ENCODE measurements around the gene HPS4. TPM values are rescaled to one million over a fixed set of nuclear protein-coding genes. Genes with fewer than 3 reads are reported as not detected.
"Not testable (repeated sequence)": the region's sequence is repeated elsewhere in the genome, so short reads cannot be mapped to it uniquely, and the experiment has no call there.

HPS4 gene
- total RNA-seq, 4 donors from 2014 or later = 21.9 to 28.5 (median 24.5) TPM

GRCh38 chr22:26409719-26410335 is 73.8 kb downstream of the HPS4 start:
- no peak for TF ChIP-seq CTCF (IDR thresholded peaks at IDR 0.05)
- TF ChIP-seq POLR2A (IDR thresholded peaks at IDR 0.05) = no peak
- no peaks in the 10 kb centered on the region for H3K4me1 ChIP-seq
- 50 to 54% methylated on average over 4 to 5 of the region's 5 CpGs for WGBS, 2 donors

GRCh38 chr22:26408562-26409220 is 74.9 kb downstream of the HPS4 start:
- H3K27me3 ChIP-seq = peaks cover 0 to 90% (median 0%) of the 10 kb centered on the region in 4 donors
- H3K4me3 ChIP-seq; H3K9me3 ChIP-seq; H3K4me1 ChIP-seq; DNase-seq; H3K36me3 ChIP-seq; intact Hi-C loops (cut with DNase I); H3K27ac ChIP-seq: not testable (repeated sequence)
- 85 to 87% methylated on average over 7 of the region's 7 CpGs for WGBS, 2 donors

More at GRCh38 chr22:26409719-26410335, 73.8 kb downstream of the HPS4 start:
- Histone ChIP-seq H3K4me3 (no peak overlapping the region), H3K9me3 (no peaks in the 10 kb centered on the region), H3K36me3 (no peaks in the 10 kb centered on the region), H3K27me3 (peaks cover 0 to 89% (median 0%) of the 10 kb centered on the region in 4 donors), H3K27ac (no peak overlapping the region)
- DNase-seq = no peak
- intact Hi-C loops (cut with DNase I) = no loop called here

GRCh38 chr22:26406118-26406517 is 77.5 kb downstream of the HPS4 start:
- Histone ChIP-seq H3K4me3 (no peak overlapping the region), H3K9me3 (no peaks in the 10 kb centered on the region), H3K27ac (no peak overlapping the region), H3K4me1 (no peaks in the 10 kb centered on the region), H3K36me3 (no peaks in the 10 kb centered on the region), H3K27me3 (peaks cover 0 to 81% (median 0%) of the 10 kb centered on the region in 4 donors)
- DNase-seq = no peak
- TF ChIP-seq CTCF (IDR thresholded peaks at IDR 0.05) = no peak
- TF ChIP-seq POLR2A (IDR thresholded peaks at IDR 0.05) = no peak
- 66 to 86% methylated on average over 4 of the region's 4 CpGs for WGBS, 2 donors
- intact Hi-C loops (cut with DNase I) = no loop called here

GRCh38 chr22:26404851-26405421 is 78.6 kb downstream of the HPS4 start:
- H3K27ac ChIP-seq = no peak overlapping the region
- H3K4me1 ChIP-seq = no peaks in the 10 kb centered on the region
- peaks cover 0 to 71% (median 0%) of the 10 kb centered on the region in 4 donors for H3K27me3 ChIP-seq
- DNase-seq = no peak
- no peak overlapping the region for H3K4me3 ChIP-seq
- no peaks in the 10 kb centered on the region for H3K9me3 ChIP-seq
- no peak for TF ChIP-seq CTCF (IDR thresholded peaks at IDR 0.05)
- TF ChIP-seq POLR2A (IDR thresholded peaks at IDR 0.05) = no peak
- intact Hi-C loops (cut with DNase I) = no loop called here
- WGBS, 2 donors = 26 to 31% methylated on average over 4 to 6 of the region's 6 CpGs
- H3K36me3 ChIP-seq = no peaks in the 10 kb centered on the region

GRCh38 chr22:26401726-26402125 is 81.9 kb downstream of the HPS4 start:
- intact Hi-C loops (cut with DNase I) = no loop called here
- Histone ChIP-seq H3K9me3 (no peaks in the 10 kb centered on the region), H3K36me3 (no peaks in the 10 kb centered on the region), H3K4me1 (no peaks in the 10 kb centered on the region), H3K27me3 (peaks cover 0 to 47% (median 0%) of the 10 kb centered on the region in 4 donors), H3K4me3 (no peak overlapping the region), H3K27ac (no peak overlapping the region)
- WGBS, 2 donors = 67 to 94% methylated on average over 4 of the region's 5 CpGs
- no peak for TF ChIP-seq POLR2A (IDR thresholded peaks at IDR 0.05)
- TF ChIP-seq CTCF (IDR thresholded peaks at IDR 0.05) = no peak
- no peak for DNase-seq

Other genes with a start within 250 kb of the HPS4 start
- 1 to 10 TPM; 1.3 to 2.1 (median 2.0) TPM for gene ASPHD2, start 54.5 kb downstream of the HPS4 start, total RNA-seq
- gene SRRD, start 94 bp upstream of the HPS4 start, total RNA-seq = 10 to 100 TPM; 11.4 to 27.3 (median 13.6) TPM
- 10 to 100 TPM; 21.6 to 27.1 (median 25.8) TPM for gene TFIP11, start 28.7 kb upstream of the HPS4 start, total RNA-seq
- gene TPST2, start 106.3 kb upstream of the HPS4 start, total RNA-seq = 10 to 100 TPM; 27.2 to 40.6 (median 32.5) TPM
- under 1 TPM in 1 of 4 donors, not detected in 3; 0.95 TPM for gene CRYBB1, start 134.2 kb upstream of the HPS4 start, total RNA-seq
- gene CRYBA4, start 138.2 kb upstream of the HPS4 start, total RNA-seq = not detected
- gene MIAT, start 173.8 kb upstream of the HPS4 start, total RNA-seq = 1 to 10 TPM in 2 of 4 donors, under 1 TPM in 2; 0.50 to 2.4 (median 1.4) TPM